ENCODE measurements around the gene MCF2L2. TPM values are rescaled to one million over a fixed set of nuclear protein-coding genes. Genes with fewer than 3 reads are reported as not detected.
"Not testable (repeated sequence)": the region's sequence is repeated elsewhere in the genome, so short reads cannot be mapped to it uniquely, and the experiment has no call there.

The MCF2L2 gene
- polyA plus RNA-seq, 6 donors from 2014 or later: not detected

GRCh38 chr3:183189641-183190040 is 238.8 kb downstream of the MCF2L2 start:
- Mint-ChIP-seq H3K27me3 (peaks cover 64 to 67% (median 64%) of the 10 kb centered on the region in 3 donors), H3K36me3 (no peaks in the 10 kb centered on the region), H3K4me3 (no peak overlapping the region), H3K27ac (peak overlapping the region in 2 of 6 donors; percentile 17 to 55), H3K4me1 (peaks cover 0 to 7% (median 0%) of the 10 kb centered on the region in 3 donors), H3K9me3 (no peaks in the 10 kb centered on the region)
- ATAC-seq (ENCODE audit: low read depth in 2 of 2) (no peak), DNase-seq (no peak)

GRCh38 chr3:183188895-183189462 is 239.4 kb downstream of the MCF2L2 start:
- DNase-seq: no peak
- Mint-ChIP-seq H3K9me3 (no peaks in the 10 kb centered on the region), H3K4me3 (no peak overlapping the region), H3K4me1 (peaks cover 0 to 7% (median 0%) of the 10 kb centered on the region in 3 donors), H3K27me3 (peaks cover 60 to 68% (median 66%) of the 10 kb centered on the region in 3 donors), H3K36me3 (no peaks in the 10 kb centered on the region), H3K27ac (peak overlapping the region in 1 of 6 donors; percentile 67)
- peak; percentile 65 to 74 for ATAC-seq (ENCODE audit: low read depth in 2 of 2)

GRCh38 chr3:183185696-183186095 is 242.7 kb downstream of the MCF2L2 start:
- ATAC-seq (ENCODE audit: low read depth in 2 of 2) (peak in 1 of 2 donors; percentile 51), DNase-seq (no peak)
- Mint-ChIP-seq H3K27me3 (peaks cover 64 to 76% (median 67%) of the 10 kb centered on the region in 3 donors), H3K27ac (peak overlapping the region in 1 of 6 donors; percentile 69), H3K9me3 (no peaks in the 10 kb centered on the region), H3K4me3 (no peak overlapping the region), H3K36me3 (no peaks in the 10 kb centered on the region), H3K4me1 (peaks cover 0 to 7% (median 0%) of the 10 kb centered on the region in 3 donors)

GRCh38 chr3:183182732-183183610 is 245.4 kb downstream of the MCF2L2 start:
- no peak for ATAC-seq (ENCODE audit: low read depth in 2 of 2)
- DNase-seq: no peak
- H3K27ac Mint-ChIP-seq: no peak overlapping the region
- peaks cover 11 to 24% (median 15%) of the 10 kb centered on the region in 3 donors for H3K4me1 Mint-ChIP-seq
- no peak overlapping the region for H3K4me3 Mint-ChIP-seq
- peaks cover 56 to 66% (median 64%) of the 10 kb centered on the region in 3 donors for H3K27me3 Mint-ChIP-seq
- no peaks in the 10 kb centered on the region for H3K9me3 Mint-ChIP-seq
- H3K36me3 Mint-ChIP-seq: no peaks in the 10 kb centered on the region

GRCh38 chr3:183182073-183182472 is 246.3 kb downstream of the MCF2L2 start:
- H3K9me3 Mint-ChIP-seq: no peaks in the 10 kb centered on the region
- H3K36me3 Mint-ChIP-seq: no peaks in the 10 kb centered on the region
- H3K27ac Mint-ChIP-seq: no peak overlapping the region
- peak overlapping the region in 1 of 8 donors; percentile 20 for H3K4me3 Mint-ChIP-seq
- peaks cover 11 to 24% (median 15%) of the 10 kb centered on the region in 3 donors for H3K4me1 Mint-ChIP-seq
- ATAC-seq (ENCODE audit: low read depth in 2 of 2) (no peak), DNase-seq (no peak)
- peaks cover 51 to 62% (median 58%) of the 10 kb centered on the region in 3 donors for H3K27me3 Mint-ChIP-seq

- no peaks in the 10 kb centered on the region for H3K9me3 Mint-ChIP-seq
- H3K4me1 Mint-ChIP-seq: peaks cover 11 to 24% (median 15%) of the 10 kb centered on the region in 3 donors
- ATAC-seq (ENCODE audit: low read depth in 2 of 2) (no peak), DNase-seq (no peak)
- no peaks in the 10 kb centered on the region for H3K36me3 Mint-ChIP-seq
- H3K27ac Mint-ChIP-seq: no peak overlapping the region
- H3K4me3 Mint-ChIP-seq: no peak overlapping the region
- peaks cover 55 to 67% (median 55%) of the 10 kb centered on the region in 3 donors for H3K27me3 Mint-ChIP-seq
Measured at GRCh38 chr3:183181606-183182005, 246.8 kb downstream of the MCF2L2 start.

GRCh38 chr3:183180784-183181295 is 247.6 kb downstream of the MCF2L2 start:
- Mint-ChIP-seq H3K4me3 (peak overlapping the region in 2 of 8 donors; percentile 13 to 72), H3K4me1 (peaks cover 11 to 22% (median 15%) of the 10 kb centered on the region in 3 donors), H3K27me3 (peaks cover 62 to 74% (median 63%) of the 10 kb centered on the region in 3 donors), H3K27ac (no peak overlapping the region), H3K36me3 (no peaks in the 10 kb centered on the region), H3K9me3 (peaks cover 0 to 2% (median 0%) of the 10 kb centered on the region in 7 donors)
- ATAC-seq (ENCODE audit: low read depth in 2 of 2) (no peak), DNase-seq (no peak)

- no peak for DNase-seq
- Mint-ChIP-seq H3K36me3 (no peaks in the 10 kb centered on the region), H3K9me3 (peaks cover 0 to 6% (median 0%) of the 10 kb centered on the region in 7 donors), H3K4me3 (peak overlapping the region in 5 of 8 donors; percentile 19 to 72 (median 53)), H3K4me1 (peaks cover 11 to 17% (median 15%) of the 10 kb centered on the region in 3 donors), H3K27ac (no peak overlapping the region), H3K27me3 (peaks cover 62 to 77% (median 69%) of the 10 kb centered on the region in 3 donors)
- ATAC-seq (ENCODE audit: low read depth in 2 of 2): no peak
Measured at GRCh38 chr3:183180110-183180783, 248.2 kb downstream of the MCF2L2 start.

GRCh38 chr3:183179550-183179908 is 248.9 kb downstream of the MCF2L2 start:
- Mint-ChIP-seq H3K27ac (peak overlapping the region in 1 of 6 donors; percentile 15), H3K4me1 (peaks cover 11 to 17% (median 15%) of the 10 kb centered on the region in 3 donors), H3K4me3 (peak overlapping the region; percentile 19 to 75 (median 60)), H3K27me3 (peaks cover 66 to 79% (median 75%) of the 10 kb centered on the region in 3 donors)
- peak in 1 of 2 donors; percentile 2 for ATAC-seq (ENCODE audit: low read depth in 2 of 2)
- not testable (repeated sequence) for DNase-seq, H3K36me3 Mint-ChIP-seq, H3K9me3 Mint-ChIP-seq

GRCh38 chr3:183178833-183179549 is 249.4 kb downstream of the MCF2L2 start:
- H3K9me3 Mint-ChIP-seq: peaks cover 0 to 6% (median 0%) of the 10 kb centered on the region in 7 donors
- DNase-seq: no peak
- H3K4me1 Mint-ChIP-seq: peaks cover 11 to 17% (median 15%) of the 10 kb centered on the region in 3 donors
- H3K27ac Mint-ChIP-seq: peak overlapping the region in 2 of 6 donors; percentile 65 to 74
- ATAC-seq (ENCODE audit: low read depth in 2 of 2): peak; percentile 69 to 70
- no peaks in the 10 kb centered on the region for H3K36me3 Mint-ChIP-seq
- H3K27me3 Mint-ChIP-seq: peaks cover 60 to 74% (median 72%) of the 10 kb centered on the region in 3 donors
- peak overlapping the region in 7 of 8 donors; percentile 35 to 77 (median 74) for H3K4me3 Mint-ChIP-seq

GRCh38 chr3:183178512-183178832 is 249.9 kb downstream of the MCF2L2 start:
- peaks cover 61 to 73% (median 71%) of the 10 kb centered on the region in 3 donors for H3K27me3 Mint-ChIP-seq
- H3K9me3 Mint-ChIP-seq: peaks cover 0 to 6% (median 0%) of the 10 kb centered on the region in 7 donors
- no peak for DNase-seq
- H3K36me3 Mint-ChIP-seq: no peaks in the 10 kb centered on the region
- H3K4me1 Mint-ChIP-seq: peaks cover 11 to 17% (median 15%) of the 10 kb centered on the region in 3 donors
- H3K27ac Mint-ChIP-seq: peak overlapping the region in 1 of 6 donors; percentile 65
- H3K4me3 Mint-ChIP-seq: peak overlapping the region in 7 of 8 donors; percentile 35 to 77 (median 72)
- ATAC-seq (ENCODE audit: low read depth in 2 of 2): no peak

GRCh38 chr3:183172051-183172639 is 256.3 kb downstream of the MCF2L2 start:
- Mint-ChIP-seq H3K27ac (peak overlapping the region in 1 of 6 donors; percentile 41), H3K36me3 (peaks cover 4 to 12% of the 10 kb centered on the region in 2 donors), H3K4me1 (no peaks in the 10 kb centered on the region), H3K27me3 (peaks cover 81 to 88% (median 85%) of the 10 kb centered on the region in 3 donors), H3K4me3 (no peak overlapping the region), H3K9me3 (peaks cover 0 to 23% (median 15%) of the 10 kb centered on the region in 7 donors)
- DNase-seq (no peak), ATAC-seq (ENCODE audit: low read depth in 2 of 2) (no peak)
